Liver (tissue), 9 donors: Measurements from ENCODE around the gene SEPTIN2. TPM values are rescaled to one million over a fixed set of nuclear protein-coding genes. Genes with fewer than 3 reads are reported as not detected.

ENCODE experiments used
- DNase-seq: peaks from one replicate; pipeline ENCODE4 v3.0.0-alpha.2; 2017; ENCODE audit warnings: low spot score
- H3K27ac ChIP-seq, 2 donors: one replicate each; pipeline ENCODE4 v1.7.0; 2013; ENCODE audit warnings: inconsistent platforms in 2 of 2, low read length in 2 of 2, control low read depth in 1 of 2, low read depth in 1 of 2, mild to moderate bottlenecking in 1 of 2
- H3K27me3 ChIP-seq, 4 donors: one replicate each; pipeline versions ENCODE4 v1.6.1 to v1.7.0; 2013; ENCODE audit warnings: low read length in 3 of 4, inconsistent platforms in 1 of 4, mild to moderate bottlenecking in 1 of 4, moderate library complexity in 1 of 4; ENCODE audit not compliant: control insufficient read depth in 4 of 4, insufficient read depth in 4 of 4
- H3K36me3 ChIP-seq, 4 donors: one replicate each; pipeline versions ENCODE4 v1.6.1 to v1.7.0; 2013; ENCODE audit warnings: low read length in 3 of 4, mild to moderate bottlenecking in 3 of 4, low read depth in 1 of 4, moderate library complexity in 1 of 4; ENCODE audit not compliant: control insufficient read depth in 4 of 4, insufficient read depth in 3 of 4
- H3K4me1 ChIP-seq, 4 donors: one replicate each; pipeline versions ENCODE4 v1.6.1 to v1.7.0; 2013; ENCODE audit warnings: low read length in 3 of 4, mild to moderate bottlenecking in 3 of 4, moderate library complexity in 1 of 4; ENCODE audit not compliant: control insufficient read depth in 4 of 4, insufficient read depth in 4 of 4
- H3K4me3 ChIP-seq, 3 donors: one replicate each; pipeline versions ENCODE4 v1.6.1 to v1.7.0; 2013; ENCODE audit warnings: low read length in 3 of 3, control low read depth in 1 of 3, low read depth in 1 of 3, mild to moderate bottlenecking in 1 of 3
- H3K9ac ChIP-seq, 2 donors: one replicate each; pipeline ENCODE4 v1.7.0; 2013; ENCODE audit warnings: low read length in 2 of 2, mild to moderate bottlenecking in 2 of 2, moderate library complexity in 2 of 2, control low read depth in 1 of 2, low read depth in 1 of 2
- H3K9me3 ChIP-seq, 4 donors: one replicate each; pipeline versions ENCODE4 v1.6.1 to v1.7.0; 2013; ENCODE audit warnings: low read length in 3 of 4; ENCODE audit not compliant: control insufficient read depth in 4 of 4
- EGR1 ChIP-seq, 2 donors: IDR thresholded peaks; 2 replicates each; pipeline ENCODE4 v1.6.1; 2016 to 2018; ENCODE audit warnings: antibody characterized with exemption in 2 of 2, low read depth in 2 of 2
- FOXA1 ChIP-seq: IDR thresholded peaks from 2 replicates; pipeline ENCODE4 v1.6.1; 2016; ENCODE audit warnings: antibody characterized with exemption
- FOXA2 ChIP-seq: IDR thresholded peaks from 2 replicates; pipeline ENCODE4 v1.6.1; 2016; ENCODE audit warnings: antibody characterized with exemption
- GABPA ChIP-seq, 2 donors: IDR thresholded peaks in 1 of 2; conservative IDR thresholded peaks in 1 of 2; 2 replicates each; pipeline ENCODE4 v1.6.1; 2016; ENCODE audit warnings: antibody characterized with exemption in 2 of 2, mild to moderate bottlenecking in 1 of 2, moderate library complexity in 1 of 2
- HNF4A ChIP-seq, 2 donors: conservative IDR thresholded peaks; 2 replicates each; pipeline ENCODE4 v1.6.1; 2016; ENCODE audit warnings: antibody characterized with exemption in 2 of 2, mild to moderate bottlenecking in 2 of 2
- HNF4G ChIP-seq: IDR thresholded peaks from 2 replicates; pipeline ENCODE4 v1.6.1; 2016; ENCODE audit warnings: antibody characterized with exemption
- JUND ChIP-seq, 2 donors: IDR thresholded peaks; 2 replicates each; pipeline ENCODE4 v1.6.1; 2016; ENCODE audit warnings: antibody characterized with exemption in 2 of 2
- NR2F2 ChIP-seq: IDR thresholded peaks from 2 replicates; pipeline ENCODE4 v1.6.1; 2016; ENCODE audit warnings: antibody characterized with exemption
- RAD21 ChIP-seq, 2 donors: IDR thresholded peaks; 2 replicates each; pipeline ENCODE4 v1.6.1; 2016; ENCODE audit warnings: antibody characterized with exemption in 2 of 2, mild to moderate bottlenecking in 2 of 2
- RXRA ChIP-seq, 2 donors: IDR thresholded peaks; 2 replicates each; pipeline ENCODE4 v1.6.1; 2017 to 2018; ENCODE audit warnings: antibody characterized with exemption in 2 of 2, mild to moderate bottlenecking in 1 of 2
- SP1 ChIP-seq: IDR thresholded peaks from 2 replicates; pipeline ENCODE4 v1.6.1; 2018; ENCODE audit warnings: antibody characterized with exemption, mild to moderate bottlenecking
- TAF1 ChIP-seq: conservative IDR thresholded peaks from 2 replicates; pipeline ENCODE4 v1.6.1; 2016; ENCODE audit warnings: antibody characterized with exemption, mild to moderate bottlenecking
- YY1 ChIP-seq: IDR thresholded peaks from 2 replicates; pipeline ENCODE4 v1.6.1; 2016; ENCODE audit warnings: antibody characterized with exemption, mild to moderate bottlenecking
- WGBS: extraction: QIAGEN DNeasy Blood & Tissue Kit; methylation state at CpG from one replicate; pipeline ENCODE4 v1.1.7; 2013; 5-methylcytosine and 5-hydroxymethylcytosine counted together
- polyA plus RNA-seq, 2 donors: library from polyadenylated mRNA; stranded (reverse) in 1 of 2; unstranded in 1 of 2; fragments of 200-250 nt in 1 of 2; fragments of >200 nt in 1 of 2; fragmentation: Nextera tagmentation in 1 of 2; extraction: Ambion mirVana in 1 of 2; gene quantifications; one replicate each; pipeline versions ENCODE4 v1.2.1 to v1.2.3, GENCODE V29; 2013 to 2015
- total RNA-seq, 2 donors: library from RNA; depleted of rRNA; stranded (reverse); fragments of >200 nt; gene quantifications; one replicate each; pipeline ENCODE4 v1.2.3, GENCODE V29; 2014
- TF ChIP-seq, protein P1 (sequence below): IDR thresholded peaks from 2 replicates; pipeline ENCODE4 v1.6.1; 2016; ENCODE audit warnings: antibody characterized with exemption, mild to moderate bottlenecking
- TF ChIP-seq, protein P2 (sequence below): IDR thresholded peaks from 2 replicates; pipeline ENCODE4 v1.6.1; 2016; ENCODE audit warnings: antibody characterized with exemption
- TF ChIP-seq, protein P3 (sequence below): IDR thresholded peaks from 2 replicates; pipeline ENCODE4 v1.6.1; 2016; ENCODE audit warnings: antibody characterized with exemption
- TF ChIP-seq, protein P4 (sequence below): IDR thresholded peaks from 2 replicates; pipeline ENCODE4 v1.6.1; 2016; ENCODE audit warnings: antibody characterized with exemption
- TF ChIP-seq, protein P5 (sequence below): fragments of 150-350 bp; IDR thresholded peaks from 2 replicates; pipeline ENCODE4 v1.5.1; 2017; ENCODE audit warnings: improper control_type of control experiment, low read depth, low read length; ENCODE audit not compliant: missing input control
- donor health status: healthy.
- donor health status: healthy.
- donor health status: healthy.
- donor health status: healthy.
- donor health status: healthy.

SEPTIN2 gene
- total and polyA plus RNA-seq, 4 donors = 63.7 to 147 (median 96.9) TPM

DNA sequence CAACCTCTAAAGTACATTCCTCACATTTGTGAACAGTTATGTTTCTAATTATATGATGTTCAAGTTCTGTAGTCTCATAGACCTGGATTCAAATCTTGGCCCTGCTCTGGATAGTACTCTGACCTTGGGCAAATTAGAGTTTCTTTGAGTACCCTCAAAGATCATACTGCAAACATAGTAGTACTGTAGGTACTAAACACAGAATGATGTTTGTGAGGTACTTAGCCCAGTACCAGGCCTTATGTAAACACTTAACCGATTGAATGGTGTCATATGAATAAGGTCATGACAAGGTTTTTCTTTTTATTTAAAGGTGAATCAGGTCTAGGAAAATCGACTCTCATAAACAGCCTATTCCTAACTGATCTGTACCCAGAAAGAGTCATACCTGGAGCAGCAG lies 19.1 kb downstream of the SEPTIN2 start:
- Histone ChIP-seq H3K4me1 (peaks cover 0 to 8% (median 2%) of the 10 kb centered on the region in 4 donors), H3K27me3 (no peaks in the 10 kb centered on the region), H3K9me3 (no peaks in the 10 kb centered on the region), H3K27ac (no peak overlapping the region), H3K4me3 (no peak overlapping the region), H3K36me3 (peaks cover 6 to 57% (median 31%) of the 10 kb centered on the region in 4 donors), H3K9ac (no peak overlapping the region)
- no peak for DNase-seq
- WGBS = 66% methylated on average over 2 of the region's 2 CpGs
- TF ChIP-seq GABPA (IDR thresholded peaks at IDR 0.05 in 1 of 2, conservative IDR thresholded peaks at IDR 0.05 in 1 of 2) = no peak
- no peak for TF ChIP-seq FOXA2
- TF ChIP-seq, protein P1, sequence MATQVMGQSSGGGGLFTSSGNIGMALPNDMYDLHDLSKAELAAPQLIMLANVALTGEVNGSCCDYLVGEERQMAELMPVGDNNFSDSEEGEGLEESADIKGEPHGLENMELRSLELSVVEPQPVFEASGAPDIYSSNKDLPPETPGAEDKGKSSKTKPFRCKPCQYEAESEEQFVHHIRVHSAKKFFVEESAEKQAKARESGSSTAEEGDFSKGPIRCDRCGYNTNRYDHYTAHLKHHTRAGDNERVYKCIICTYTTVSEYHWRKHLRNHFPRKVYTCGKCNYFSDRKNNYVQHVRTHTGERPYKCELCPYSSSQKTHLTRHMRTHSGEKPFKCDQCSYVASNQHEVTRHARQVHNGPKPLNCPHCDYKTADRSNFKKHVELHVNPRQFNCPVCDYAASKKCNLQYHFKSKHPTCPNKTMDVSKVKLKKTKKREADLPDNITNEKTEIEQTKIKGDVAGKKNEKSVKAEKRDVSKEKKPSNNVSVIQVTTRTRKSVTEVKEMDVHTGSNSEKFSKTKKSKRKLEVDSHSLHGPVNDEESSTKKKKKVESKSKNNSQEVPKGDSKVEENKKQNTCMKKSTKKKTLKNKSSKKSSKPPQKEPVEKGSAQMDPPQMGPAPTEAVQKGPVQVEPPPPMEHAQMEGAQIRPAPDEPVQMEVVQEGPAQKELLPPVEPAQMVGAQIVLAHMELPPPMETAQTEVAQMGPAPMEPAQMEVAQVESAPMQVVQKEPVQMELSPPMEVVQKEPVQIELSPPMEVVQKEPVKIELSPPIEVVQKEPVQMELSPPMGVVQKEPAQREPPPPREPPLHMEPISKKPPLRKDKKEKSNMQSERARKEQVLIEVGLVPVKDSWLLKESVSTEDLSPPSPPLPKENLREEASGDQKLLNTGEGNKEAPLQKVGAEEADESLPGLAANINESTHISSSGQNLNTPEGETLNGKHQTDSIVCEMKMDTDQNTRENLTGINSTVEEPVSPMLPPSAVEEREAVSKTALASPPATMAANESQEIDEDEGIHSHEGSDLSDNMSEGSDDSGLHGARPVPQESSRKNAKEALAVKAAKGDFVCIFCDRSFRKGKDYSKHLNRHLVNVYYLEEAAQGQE = no peak
- no peak for TF ChIP-seq JUND (IDR thresholded peaks at IDR 0.05)
- no peak for TF ChIP-seq HNF4A (conservative IDR thresholded peaks at IDR 0.05)
- no peak for TF ChIP-seq NR2F2
- TF ChIP-seq, protein P2, sequence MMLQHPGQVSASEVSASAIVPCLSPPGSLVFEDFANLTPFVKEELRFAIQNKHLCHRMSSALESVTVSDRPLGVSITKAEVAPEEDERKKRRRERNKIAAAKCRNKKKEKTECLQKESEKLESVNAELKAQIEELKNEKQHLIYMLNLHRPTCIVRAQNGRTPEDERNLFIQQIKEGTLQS = no peak
- no peak for TF ChIP-seq SP1
- no peak for TF ChIP-seq FOXA1
- TF ChIP-seq, protein P3, sequence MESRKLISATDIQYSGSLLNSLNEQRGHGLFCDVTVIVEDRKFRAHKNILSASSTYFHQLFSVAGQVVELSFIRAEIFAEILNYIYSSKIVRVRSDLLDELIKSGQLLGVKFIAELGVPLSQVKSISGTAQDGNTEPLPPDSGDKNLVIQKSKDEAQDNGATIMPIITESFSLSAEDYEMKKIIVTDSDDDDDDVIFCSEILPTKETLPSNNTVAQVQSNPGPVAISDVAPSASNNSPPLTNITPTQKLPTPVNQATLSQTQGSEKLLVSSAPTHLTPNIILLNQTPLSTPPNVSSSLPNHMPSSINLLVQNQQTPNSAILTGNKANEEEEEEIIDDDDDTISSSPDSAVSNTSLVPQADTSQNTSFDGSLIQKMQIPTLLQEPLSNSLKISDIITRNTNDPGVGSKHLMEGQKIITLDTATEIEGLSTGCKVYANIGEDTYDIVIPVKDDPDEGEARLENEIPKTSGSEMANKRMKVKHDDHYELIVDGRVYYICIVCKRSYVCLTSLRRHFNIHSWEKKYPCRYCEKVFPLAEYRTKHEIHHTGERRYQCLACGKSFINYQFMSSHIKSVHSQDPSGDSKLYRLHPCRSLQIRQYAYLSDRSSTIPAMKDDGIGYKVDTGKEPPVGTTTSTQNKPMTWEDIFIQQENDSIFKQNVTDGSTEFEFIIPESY = no peak
- no peak for TF ChIP-seq RXRA (IDR thresholded peaks at IDR 0.05)
- TF ChIP-seq, protein P4, sequence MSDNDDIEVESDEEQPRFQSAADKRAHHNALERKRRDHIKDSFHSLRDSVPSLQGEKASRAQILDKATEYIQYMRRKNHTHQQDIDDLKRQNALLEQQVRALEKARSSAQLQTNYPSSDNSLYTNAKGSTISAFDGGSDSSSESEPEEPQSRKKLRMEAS = no peak
- no peak for TF ChIP-seq HNF4G
- TF ChIP-seq EGR1 (IDR thresholded peaks at IDR 0.05; ENCODE audit: low read depth in 2 of 2) = no peak
- no peak for TF ChIP-seq YY1
- TF ChIP-seq, protein P5, sequence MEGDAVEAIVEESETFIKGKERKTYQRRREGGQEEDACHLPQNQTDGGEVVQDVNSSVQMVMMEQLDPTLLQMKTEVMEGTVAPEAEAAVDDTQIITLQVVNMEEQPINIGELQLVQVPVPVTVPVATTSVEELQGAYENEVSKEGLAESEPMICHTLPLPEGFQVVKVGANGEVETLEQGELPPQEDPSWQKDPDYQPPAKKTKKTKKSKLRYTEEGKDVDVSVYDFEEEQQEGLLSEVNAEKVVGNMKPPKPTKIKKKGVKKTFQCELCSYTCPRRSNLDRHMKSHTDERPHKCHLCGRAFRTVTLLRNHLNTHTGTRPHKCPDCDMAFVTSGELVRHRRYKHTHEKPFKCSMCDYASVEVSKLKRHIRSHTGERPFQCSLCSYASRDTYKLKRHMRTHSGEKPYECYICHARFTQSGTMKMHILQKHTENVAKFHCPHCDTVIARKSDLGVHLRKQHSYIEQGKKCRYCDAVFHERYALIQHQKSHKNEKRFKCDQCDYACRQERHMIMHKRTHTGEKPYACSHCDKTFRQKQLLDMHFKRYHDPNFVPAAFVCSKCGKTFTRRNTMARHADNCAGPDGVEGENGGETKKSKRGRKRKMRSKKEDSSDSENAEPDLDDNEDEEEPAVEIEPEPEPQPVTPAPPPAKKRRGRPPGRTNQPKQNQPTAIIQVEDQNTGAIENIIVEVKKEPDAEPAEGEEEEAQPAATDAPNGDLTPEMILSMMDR = no peak
- no peak for TF ChIP-seq RAD21 (IDR thresholded peaks at IDR 0.05)
- no peak for TF ChIP-seq TAF1
